GM19043 (cell line): ENCODE measurements around the gene NOC3L.
"Not testable (repeated sequence)": the region's sequence is repeated elsewhere in the genome, so short reads cannot be mapped to it uniquely, and the experiment has no call there.

Source experiments
- ATAC-seq: cut with Tn5 transposase; IDR thresholded peaks from one replicate; pipeline ENCODE4 v1.9.1; 2021; ENCODE audit warnings: low read depth; ENCODE audit not compliant: unreplicated experiment

Gene NOC3L, protein sequence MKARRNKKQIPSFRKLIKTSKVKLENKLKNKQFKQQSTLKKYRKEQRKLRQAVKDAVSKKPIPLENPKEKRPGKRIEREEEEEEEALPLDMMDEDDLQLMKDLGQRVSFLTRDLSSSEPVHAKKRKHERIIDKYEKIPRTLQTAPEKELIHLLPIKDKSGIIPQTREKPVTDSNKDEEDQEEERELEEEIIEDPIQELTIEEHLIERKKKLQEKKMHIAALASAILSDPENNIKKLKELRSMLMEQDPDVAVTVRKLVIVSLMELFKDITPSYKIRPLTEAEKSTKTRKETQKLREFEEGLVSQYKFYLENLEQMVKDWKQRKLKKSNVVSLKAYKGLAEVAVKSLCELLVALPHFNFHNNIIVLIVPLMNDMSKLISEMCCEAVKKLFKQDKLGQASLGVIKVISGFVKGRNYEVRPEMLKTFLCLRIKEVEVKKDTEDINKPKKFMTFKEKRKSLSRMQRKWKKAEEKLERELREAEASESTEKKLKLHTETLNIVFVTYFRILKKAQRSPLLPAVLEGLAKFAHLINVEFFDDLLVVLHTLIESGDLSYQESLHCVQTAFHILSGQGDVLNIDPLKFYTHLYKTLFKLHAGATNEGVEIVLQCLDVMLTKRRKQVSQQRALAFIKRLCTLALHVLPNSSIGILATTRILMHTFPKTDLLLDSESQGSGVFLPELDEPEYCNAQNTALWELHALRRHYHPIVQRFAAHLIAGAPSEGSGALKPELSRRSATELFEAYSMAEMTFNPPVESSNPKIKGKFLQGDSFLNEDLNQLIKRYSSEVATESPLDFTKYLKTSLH

GRCh38 chr10:94362360-94363250 lies at the start of gene NOC3L:
NOC3L (minus strand) TSS chr10:94362939; CDS start chr10:94362838, 101 bp downstream.
- ATAC-seq, result peak; percentile 100

DNA sequence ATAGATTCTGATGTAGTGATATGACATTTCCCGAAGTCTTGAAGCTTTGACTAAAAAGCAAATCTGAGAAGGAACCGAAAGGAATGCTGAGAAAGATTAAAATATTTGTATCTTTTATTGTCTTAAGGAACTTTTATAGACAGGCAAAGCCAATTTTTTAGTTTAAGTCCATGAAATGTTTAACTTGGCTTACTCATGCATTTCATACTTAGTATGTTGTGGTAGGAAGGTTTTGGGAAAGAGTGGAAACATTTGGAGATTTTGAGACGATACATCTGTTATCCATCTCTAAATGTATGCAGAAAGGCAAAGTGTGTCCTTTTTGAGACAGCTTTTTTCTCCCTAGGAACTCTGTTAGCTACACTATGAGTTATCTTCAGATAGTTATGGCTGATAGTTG lies 49.7 kb upstream of the NOC3L start:
- ATAC-seq, result no peak

GRCh38 chr10:94411304-94411703 lies 48.6 kb upstream of the NOC3L start:
- ATAC-seq, result no peak

DNA sequence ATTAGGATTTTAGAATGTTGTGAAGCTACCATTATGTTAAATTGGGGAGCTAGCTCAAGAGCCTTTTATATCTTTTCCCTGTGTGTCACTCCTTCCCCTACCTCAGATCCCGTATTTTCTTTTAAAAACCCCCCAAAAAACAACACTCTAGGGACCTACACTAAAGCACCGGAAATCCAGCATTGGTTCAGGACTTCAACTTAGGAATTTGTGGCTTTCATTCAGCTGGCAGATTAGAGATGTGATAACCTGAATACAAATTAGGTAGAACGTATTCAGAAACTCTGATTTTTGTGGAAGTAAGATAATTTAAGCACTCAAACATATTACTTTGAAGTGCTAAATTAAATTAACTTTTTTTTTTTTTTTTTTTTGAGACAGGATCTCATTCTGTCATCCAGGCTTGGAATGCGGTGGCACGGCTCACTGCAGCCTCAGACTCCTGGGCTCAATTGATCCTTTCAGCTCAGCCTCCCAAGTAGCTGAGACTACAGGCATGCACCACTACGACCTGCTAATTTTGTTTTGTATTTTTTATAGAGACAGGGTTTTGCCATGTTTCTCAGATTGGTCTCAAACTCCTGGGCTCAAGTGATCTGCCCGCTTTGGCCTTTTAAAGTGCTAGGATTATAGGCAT lies 46.4 kb upstream of the NOC3L start:
- ATAC-seq, result no peak

DNA sequence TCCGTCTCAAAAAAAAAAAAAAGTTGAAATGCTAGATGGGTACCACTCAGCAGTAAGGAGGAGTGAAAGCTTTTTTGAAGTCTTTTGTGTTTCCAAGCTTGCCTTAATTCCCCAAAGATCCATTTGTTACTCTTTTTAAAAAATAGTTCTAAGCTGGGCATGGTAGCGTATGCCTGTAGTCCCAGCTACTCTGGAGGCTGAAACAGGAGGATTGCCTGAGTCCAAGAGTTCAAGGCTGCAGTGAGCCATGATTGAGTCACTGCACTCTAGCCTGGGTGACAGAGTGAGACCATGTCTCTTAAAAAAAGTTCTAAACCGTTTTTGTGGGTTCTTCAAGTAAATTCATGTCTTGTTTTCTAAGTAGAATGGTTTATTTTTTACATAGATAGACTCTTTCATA lies 44.9 kb upstream of the NOC3L start:
- no peak for ATAC-seq

- no peak for ATAC-seq
Measured at GRCh38 chr10:94405406-94405805, 42.7 kb upstream of the NOC3L start.

- ATAC-seq, result peak; percentile 52
Measured at GRCh38 chr10:94403380-94404213, 40.9 kb upstream of the NOC3L start.

DNA sequence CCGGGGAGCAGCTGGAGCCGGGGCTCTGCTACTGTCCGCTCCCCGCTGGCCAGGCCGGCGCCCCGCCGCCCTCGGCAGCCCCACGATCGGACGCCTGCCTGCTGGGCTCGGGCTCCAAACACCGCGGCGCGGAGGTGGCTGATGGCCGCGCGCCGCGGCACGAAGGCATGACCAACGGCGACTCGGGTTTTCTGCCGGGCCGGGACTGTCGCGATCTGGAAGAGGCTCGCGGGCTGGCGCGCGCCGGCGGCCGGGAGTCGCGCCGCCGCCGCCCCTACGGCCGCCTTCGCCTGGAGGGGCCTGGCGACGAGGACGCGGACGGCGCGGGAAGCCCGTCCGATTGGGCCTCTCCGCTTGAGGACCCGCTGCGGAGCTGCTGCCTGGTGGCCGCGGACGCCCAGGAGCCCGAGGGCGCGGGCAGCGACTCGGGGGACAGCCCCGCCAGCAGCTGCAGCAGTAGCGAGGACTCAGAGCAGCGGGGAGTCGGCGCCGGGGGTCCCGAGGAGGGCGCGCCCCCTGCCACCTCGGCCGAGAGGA lies 40.2 kb upstream of the NOC3L start:
- ATAC-seq, result peak; percentile 26

DNA sequence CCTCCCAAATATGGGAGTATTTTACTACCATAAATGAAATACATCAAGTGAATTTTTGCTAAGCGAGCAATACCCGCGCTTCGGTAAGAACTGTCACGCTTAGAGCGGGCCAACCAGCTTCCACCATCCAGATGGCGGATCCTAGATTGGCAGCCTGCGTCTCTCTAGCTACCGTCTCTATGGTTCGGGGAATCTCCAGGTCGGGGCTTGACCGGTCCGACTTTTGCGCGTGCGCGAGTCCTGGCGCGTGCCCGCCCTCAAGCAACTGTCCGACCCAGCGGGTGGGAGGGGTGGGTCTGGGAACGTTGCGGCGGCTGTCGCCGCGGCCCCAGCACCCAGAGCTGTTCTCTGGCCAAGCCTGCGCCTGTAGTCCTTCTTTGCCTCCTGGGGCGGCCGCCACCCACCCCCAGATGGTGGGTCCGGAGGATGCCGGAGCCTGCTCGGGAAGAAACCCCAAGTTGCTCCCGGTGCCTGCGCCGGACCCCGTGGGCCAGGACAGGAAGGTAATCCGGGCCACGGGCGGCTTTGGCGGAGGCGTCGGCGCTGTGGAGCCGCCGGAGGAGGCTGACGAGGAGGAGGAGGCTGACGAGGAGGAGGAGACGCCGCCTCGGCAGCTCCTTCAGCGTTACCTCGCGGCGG lies 39.6 kb upstream of the NOC3L start, which contains the start of gene TBC1D12:
TBC1D12 (plus strand) TSS at position 338 of the 639 bp plus-strand sequence; CDS start at position 411, 73 bp downstream.
- peak; percentile 63 for ATAC-seq

DNA sequence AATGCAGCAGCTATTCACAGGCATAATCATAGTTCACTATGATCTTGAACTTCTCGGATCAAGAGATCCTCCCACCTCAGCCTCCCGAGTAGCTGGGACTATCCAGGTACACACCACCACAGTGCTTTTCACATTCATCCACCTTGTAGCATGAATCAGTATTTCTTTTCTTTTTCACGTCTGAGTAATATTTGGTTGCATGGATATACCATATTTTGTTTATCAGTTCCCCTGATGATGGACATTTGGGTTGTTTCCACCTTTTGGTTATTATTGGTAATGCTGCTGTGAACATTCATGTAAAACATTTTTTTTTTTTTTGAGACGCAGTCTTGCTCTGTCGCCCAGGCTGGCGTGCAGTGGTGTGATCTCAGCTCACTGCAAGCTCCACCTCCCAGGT lies 36.0 kb upstream of the NOC3L start:
- ATAC-seq, result no peak

- no peak for ATAC-seq
Measured at GRCh38 chr10:94397549-94398370, 35.0 kb upstream of the NOC3L start.

DNA sequence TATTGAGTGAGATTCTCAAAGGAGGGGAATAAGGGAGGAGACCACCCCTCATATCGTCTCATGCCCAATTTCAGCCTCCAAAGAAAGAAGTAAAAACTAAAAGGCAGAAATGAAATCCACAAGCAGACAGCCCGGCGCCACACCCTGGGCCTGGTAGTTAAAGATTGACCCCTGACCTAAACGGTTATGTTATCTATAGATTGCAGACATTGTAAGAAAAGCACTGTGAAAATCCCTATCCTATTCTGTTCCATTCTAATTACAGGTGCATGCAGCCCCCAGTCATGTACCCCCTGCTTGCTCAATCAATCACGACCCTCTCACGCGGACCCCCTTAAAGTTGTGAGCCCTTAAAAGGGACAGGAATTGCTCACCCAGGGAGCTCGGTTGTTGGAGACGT lies 29.4 kb upstream of the NOC3L start:
- ATAC-seq, result not testable (repeated sequence)

DNA sequence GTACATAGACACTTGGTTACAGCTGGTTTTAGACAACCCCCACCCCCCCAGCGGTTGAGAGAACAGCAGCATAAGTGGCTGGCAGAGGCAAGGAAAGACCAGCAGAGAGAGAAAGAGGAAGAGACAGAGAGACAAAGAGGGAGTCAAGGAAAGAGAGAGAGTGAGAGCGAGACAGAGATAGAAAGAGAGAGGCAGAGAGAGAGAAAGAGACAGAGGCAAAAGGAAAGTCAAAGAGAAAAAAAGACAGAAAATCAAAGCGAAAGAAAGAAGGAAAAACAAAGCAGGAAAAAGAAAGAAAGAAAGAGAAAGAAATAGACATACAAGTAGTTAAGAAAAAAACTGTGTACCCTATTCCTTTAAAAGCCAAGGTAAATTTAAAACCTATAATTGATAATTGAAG lies 23.0 kb upstream of the NOC3L start:
- not testable (repeated sequence) for ATAC-seq

DNA sequence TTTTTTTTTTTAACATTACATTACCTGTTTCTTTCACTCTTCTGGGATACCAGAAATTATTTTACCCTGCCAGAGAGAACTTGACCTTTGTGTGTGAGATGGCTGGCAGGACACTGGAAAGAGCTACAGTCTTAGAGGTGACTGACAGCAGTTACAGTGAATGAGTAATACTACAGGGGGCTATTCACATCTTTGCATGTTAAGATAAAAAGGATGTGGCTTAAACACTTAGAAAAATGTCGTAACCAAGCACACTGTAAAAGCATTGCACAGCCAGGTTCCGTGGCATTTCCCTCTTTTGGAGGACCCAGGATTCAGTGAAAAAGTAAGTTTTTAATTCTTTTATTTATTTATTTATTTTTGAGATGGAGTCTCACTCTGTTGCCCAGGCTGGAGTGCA lies 20.8 kb upstream of the NOC3L start:
- no peak for ATAC-seq

DNA sequence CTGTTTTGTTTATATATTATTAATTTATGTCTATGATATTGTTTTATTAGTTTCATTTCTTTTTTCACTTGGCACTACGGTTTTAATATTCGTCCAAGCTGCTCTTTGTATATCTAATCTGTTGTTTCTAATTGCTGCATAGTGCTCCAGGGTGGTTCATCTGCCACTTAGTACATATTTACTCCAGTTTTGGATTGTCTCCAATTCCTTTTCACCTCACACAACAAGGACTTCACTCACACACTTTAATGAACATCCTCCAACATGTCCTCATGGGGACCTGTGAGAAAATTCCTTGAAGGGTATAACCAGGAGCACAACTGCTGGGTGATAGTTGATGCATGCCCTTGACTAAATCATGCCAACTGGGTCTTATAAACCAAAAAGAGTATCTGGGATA lies 14.1 kb upstream of the NOC3L start:
- no peak for ATAC-seq

GRCh38 chr10:94375374-94375773 lies 12.6 kb upstream of the NOC3L start:
- ATAC-seq, result no peak

GRCh38 chr10:94370501-94370900 lies 7.8 kb upstream of the NOC3L start:
- ATAC-seq, result no peak

DNA sequence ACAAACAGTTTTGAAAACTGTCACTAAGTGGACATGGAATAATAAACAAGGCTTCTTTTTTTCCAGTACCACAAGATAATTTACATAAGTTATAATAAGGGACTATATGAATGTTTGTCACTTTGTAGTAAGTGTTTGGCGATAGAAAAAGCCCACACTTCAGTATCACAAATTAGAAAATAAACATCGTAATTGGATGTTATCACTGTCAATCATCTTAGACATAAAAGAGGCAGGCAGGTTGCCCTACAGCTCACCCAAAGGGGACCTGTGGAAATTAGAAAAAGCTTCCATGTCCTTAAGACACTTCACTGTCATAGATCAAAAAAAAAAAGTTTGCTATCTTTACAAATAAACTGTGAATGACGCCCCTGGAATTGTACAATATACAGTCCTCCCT lies 3.6 kb upstream of the NOC3L start:
- ATAC-seq, result no peak
